GM08714 (cell line): Measurements from ENCODE around the gene NEGR1.

ENCODE experiments used
- H3K4me3 ChIP-seq: fragments of 200-500 bp; sonication (Bioruptor generic); 2 replicates; pipeline ENCODE4 v1.5.1; 2014; ENCODE audit warnings: mild to moderate bottlenecking, low read length, inconsistent platforms
- ZNF274 ChIP-seq: IDR thresholded peaks from 2 replicates; pipeline ENCODE4 v1.6.1; 2012; ENCODE audit warnings: mild to moderate bottlenecking, low read depth, low read length

Gene NEGR1

GRCh38 chr1:71464016-71464415 is 818.3 kb downstream of the NEGR1 start:
- H3K4me3 ChIP-seq: no peak overlapping the region
- no peak for TF ChIP-seq ZNF274

DNA sequence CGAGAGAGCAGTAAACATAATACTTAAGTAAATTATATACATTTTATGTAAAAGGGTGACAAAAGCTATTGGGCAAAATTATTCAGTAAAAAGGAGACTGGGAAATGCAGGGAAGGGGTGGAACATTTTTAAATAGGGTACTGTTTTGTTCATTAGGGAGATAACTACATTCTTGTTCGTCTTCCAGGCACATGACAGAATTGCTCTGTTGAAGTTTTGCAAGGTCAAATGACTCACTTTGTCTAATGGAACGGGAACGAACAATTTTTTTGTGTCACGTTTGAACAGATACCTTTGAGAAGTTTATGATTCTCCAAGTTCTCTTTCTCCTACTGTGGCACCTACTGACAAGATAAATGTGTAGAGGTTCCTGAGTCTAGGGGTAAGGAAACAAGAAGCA is 819.2 kb downstream of the NEGR1 start:
- no peak overlapping the region for H3K4me3 ChIP-seq
- TF ChIP-seq ZNF274: no peak

DNA sequence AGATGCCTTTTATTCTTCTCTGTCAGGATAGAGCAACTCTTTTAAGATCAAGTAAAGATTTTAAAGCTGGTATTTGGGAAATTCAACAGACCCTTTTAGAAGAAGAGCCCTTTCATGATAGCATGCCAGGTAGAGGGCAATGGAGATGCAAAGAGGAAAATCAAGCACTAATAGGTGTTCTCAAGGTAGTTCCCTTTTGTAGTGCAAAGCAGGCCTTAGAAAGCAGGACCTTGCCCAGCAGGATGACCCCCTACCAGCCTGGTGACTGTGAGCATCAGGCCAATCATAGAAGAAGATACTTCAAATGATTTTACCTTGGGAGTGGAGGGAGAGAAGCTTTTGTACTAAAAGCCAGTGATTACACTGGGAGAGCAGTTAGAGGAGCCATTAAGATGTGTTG is 820.1 kb downstream of the NEGR1 start:
- TF ChIP-seq ZNF274: no peak
- no peak overlapping the region for H3K4me3 ChIP-seq

DNA sequence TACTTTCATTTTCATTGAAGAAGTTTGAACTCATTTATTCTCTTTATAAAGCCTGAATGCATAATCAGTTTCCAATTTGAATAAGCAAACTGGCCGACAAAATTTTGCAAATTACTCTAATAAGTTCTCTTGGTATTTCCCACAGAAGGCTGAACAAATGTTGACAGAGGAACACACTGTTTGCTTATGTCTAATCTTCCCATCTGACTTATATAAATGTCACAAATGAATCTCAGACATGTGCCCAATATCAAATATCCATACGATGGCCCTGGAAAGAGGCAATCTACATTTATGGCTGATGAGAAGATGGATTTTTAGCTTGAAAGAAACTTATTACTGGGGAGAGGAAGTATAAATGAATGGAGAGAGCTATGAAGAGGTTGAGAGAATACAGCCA is 820.9 kb downstream of the NEGR1 start:
- TF ChIP-seq ZNF274: no peak
- no peak overlapping the region for H3K4me3 ChIP-seq

DNA sequence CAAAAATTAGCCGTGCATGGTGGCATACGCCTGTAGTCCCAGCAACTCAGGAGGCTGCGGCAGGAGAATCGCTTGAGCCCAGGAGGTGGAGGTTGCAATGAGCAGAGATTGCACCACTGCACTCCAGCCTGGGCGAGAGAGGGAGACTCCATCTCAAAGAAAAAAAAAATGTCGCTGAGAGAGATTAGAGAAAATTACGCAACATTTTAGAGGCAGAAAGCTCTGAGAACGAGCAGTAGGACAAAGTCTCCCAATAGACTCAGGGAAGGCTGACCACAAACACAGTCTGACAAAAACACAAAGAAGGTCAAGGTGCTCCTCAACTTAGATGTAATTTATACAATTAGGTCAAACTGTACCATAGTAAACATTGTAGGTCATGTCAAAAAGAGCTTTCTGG is 833.9 kb downstream of the NEGR1 start:
- no peak for TF ChIP-seq ZNF274
- no peak overlapping the region for H3K4me3 ChIP-seq

GRCh38 chr1:71438626-71439025 is 843.7 kb downstream of the NEGR1 start:
- no peak overlapping the region for H3K4me3 ChIP-seq
- TF ChIP-seq ZNF274: no peak

DNA sequence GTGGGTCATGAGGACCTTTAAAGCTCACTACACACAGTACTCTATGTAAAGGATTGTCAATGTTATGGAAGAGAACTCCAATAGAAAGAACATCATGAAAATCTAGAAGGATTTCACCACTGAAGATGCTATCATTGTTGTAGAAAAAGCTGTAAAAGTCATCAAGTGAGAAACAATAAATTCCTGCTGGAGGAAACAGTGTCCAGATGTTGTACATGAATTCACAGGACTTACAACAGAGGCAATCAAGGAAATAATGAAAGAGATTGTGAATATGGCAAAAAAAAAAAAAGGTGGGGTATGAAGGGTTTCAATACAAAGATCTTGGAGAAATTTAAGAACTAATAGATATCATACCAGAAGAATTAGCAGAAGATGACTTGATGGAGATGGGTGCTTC is 846.4 kb downstream of the NEGR1 start:
- H3K4me3 ChIP-seq: no peak overlapping the region
- no peak for TF ChIP-seq ZNF274

DNA sequence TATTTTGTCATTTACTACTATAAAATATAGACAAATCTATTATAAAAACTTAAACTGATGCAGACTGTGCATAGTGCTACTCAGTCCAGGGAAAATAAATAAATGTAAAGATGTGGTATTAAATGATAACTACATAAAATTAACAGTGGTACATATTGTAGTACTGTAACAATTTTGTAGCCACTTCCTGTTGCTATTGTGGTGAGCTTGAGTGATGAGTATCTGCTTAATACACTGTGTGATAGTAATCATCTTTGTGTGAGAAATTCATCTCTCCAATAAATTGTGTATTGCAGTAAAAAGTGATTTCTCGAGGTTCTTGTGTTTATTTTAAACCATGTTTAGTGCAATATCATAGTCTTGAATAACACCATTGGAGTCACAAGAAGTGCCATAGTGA is 848.1 kb downstream of the NEGR1 start:
- H3K4me3 ChIP-seq: no peak overlapping the region
- no peak for TF ChIP-seq ZNF274

DNA sequence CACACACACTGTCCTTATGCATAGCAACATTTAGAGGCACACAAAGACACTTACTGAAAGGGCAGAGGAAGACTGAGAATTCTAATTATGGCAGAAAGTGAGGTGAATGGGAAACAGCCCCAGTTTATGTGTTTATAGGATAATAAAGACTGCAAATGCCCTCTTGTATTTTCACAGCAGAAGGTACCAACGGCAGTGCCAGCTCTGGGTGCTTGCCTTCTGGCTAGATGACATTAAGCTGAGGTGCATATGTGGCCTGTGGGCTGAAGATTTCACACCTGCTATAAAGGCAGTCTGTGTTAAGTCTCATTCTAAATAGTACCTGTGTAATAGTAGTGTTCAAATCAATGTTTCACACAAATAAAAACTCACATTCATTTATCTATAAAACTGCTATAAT is 854.3 kb downstream of the NEGR1 start:
- TF ChIP-seq ZNF274: no peak
- H3K4me3 ChIP-seq: no peak overlapping the region

DNA sequence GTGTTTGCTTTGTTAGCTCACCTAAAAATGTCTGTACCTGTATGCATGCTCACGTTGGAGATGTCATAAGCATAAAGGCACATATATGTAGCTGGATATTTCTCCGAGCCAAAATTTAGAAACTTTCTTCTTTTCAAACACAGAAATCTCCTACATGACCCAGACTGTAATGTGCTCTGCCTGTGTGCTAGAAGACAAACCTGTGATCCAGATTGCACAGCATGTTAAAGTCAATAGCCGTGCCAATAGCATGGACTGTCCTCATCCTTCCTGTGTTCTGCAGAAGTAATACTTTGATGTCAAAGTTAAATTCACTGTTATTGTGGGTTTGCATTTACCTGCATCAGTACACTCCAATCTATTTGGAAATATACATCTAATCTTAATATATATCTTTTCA is 855.3 kb downstream of the NEGR1 start:
- no peak for TF ChIP-seq ZNF274

GRCh38 chr1:71424536-71424935 is 857.8 kb downstream of the NEGR1 start:
- no peak overlapping the region for H3K4me3 ChIP-seq
- no peak for TF ChIP-seq ZNF274

More for the DNA sequence above, 855.3 kb downstream of the NEGR1 start:
- no peak overlapping the region for H3K4me3 ChIP-seq

DNA sequence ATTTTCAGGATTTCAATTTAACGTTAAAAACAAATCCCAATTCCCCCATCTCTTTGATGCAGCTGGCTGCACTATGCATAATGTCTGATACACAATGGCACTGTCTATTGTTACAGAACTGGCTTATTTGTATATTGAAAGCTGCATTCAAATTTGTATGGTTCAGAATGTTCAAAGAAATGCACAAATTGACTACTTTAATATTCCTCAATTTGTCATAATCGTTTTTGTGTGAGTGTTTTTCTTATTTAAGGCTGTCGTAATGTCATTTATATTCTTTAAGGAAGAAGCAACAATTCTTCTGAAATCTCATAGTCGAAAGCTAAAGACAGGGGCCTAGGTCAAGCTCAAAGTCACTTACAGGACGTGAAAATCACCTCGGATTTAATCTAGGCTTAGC is 860.1 kb downstream of the NEGR1 start:
- no peak for TF ChIP-seq ZNF274
- H3K4me3 ChIP-seq: no peak overlapping the region

DNA sequence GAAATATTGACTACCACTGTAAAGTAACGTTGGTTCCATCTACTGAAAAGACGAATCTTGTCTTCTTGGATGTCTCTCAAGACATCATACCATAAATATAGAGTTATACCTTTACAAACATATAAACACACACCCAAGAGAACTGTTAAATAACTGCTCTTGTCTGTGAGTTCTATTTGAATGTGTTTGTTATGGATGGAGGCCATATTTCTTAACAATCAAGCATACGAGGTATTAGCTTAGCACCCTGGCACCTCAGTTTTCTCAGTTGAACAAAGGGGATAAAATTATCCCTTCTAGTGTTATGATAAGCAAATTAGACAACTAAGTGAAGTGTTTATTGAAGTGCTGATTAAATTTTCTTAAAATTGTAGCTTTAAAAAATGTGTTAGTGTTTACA is 864.9 kb downstream of the NEGR1 start:
- no peak overlapping the region for H3K4me3 ChIP-seq
- no peak for TF ChIP-seq ZNF274

DNA sequence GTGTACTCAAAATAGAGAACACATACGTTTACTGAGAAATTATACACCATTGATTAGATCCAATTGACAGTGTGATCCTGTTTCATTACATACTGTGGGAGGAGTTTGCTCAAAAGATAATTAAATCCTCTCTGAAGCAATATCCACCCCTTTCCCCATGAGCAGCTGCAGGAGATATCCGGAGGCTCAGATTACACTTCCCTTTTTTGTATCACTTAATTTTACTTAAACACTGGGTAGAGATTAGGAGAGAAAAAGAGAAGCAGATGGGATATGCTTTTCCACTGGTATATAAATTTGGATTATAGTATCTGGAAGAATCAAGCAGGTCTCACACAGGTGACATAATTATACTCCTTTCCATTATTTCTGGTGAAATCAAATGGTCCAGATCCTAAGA is 868.2 kb downstream of the NEGR1 start:
- no peak for TF ChIP-seq ZNF274
- no peak overlapping the region for H3K4me3 ChIP-seq

DNA sequence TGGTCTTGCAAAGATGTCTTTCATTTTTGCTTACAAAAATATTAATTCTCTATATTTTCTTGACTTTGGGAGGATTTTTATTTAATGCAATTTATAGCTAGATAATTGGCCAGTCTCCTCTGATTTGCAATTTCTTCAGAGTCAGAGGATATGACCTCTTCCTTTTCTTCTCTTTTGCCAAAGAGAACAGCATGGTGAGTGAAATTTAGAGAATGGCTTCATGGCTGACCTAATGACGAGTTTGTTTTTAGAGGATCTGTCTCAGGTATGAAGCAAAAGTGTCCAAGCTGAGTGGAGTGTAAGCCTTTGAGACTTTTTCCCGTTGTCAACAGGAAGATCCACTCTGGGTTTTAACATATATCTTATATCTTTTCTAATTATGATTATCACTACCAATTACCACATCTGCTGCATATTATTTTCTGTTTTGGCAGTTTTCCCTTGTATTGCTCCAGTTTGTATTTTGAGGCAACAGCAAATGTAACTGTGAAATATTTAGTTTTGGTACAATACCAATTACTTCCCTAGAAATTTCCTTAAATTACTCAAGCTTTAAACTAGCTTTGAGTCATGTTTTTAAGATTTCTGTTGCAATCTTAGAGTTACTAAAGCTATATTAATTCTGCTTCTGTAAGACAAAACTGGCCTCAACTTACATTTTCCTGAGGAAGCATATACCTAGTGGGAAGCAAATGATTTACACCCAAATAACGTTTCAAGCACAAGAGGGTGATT is 868.7 kb downstream of the NEGR1 start:
- H3K4me3 ChIP-seq: no peak overlapping the region
- TF ChIP-seq ZNF274: no peak

DNA sequence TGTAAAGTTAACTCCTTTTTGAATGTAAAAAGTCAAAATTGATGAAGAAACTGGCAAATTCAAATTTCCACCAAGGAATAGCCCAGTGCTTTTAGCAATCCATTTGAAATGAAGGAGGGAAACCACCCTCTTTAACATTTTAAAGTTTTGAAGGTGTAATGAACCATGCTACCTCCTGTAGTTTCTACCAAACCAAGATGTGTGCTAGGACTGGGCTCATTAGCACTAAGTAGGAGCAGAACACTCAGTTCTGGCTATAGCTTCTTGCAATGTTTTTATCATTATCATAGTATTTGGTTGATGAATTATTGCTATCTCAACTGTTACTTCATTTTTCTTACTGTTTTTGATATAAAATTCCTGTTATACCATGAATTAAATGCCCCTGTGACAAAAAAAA is 882.3 kb downstream of the NEGR1 start:
- no peak overlapping the region for H3K4me3 ChIP-seq
- no peak for TF ChIP-seq ZNF274

DNA sequence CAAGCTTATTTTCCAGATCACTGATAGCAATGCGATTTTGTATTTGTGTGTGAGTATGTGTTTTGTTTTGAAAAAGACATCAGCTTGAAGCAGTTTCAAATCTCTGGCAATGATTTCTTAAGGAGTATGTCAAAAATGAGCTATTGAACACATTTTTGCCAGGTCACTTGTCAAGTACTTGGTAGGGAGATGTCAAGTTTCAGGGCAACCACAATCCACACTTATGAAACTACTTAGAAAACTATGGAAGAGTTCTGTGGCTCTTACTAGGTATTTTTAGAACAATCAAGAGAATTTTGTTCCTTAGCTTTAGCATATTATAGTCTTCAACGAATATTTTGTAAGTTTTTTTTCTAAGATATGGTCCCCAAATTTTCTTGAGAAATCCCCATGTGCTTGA is 882.7 kb downstream of the NEGR1 start:
- H3K4me3 ChIP-seq: no peak overlapping the region
- no peak for TF ChIP-seq ZNF274
